A673 (cell line): ENCODE measurements around the gene TLR5. TPM values are rescaled to one million over a fixed set of nuclear protein-coding genes. Genes with fewer than 3 reads are reported as not detected.

ENCODE experiments used
- total RNA-seq: library from RNA; stranded (reverse); gene quantifications from 2 replicates; pipeline ENCODE4 v1.2.3, GENCODE V29; 2021

The TLR5 gene
- total RNA-seq, 1 experiment from 2014 or later: 0.95 TPM

Other genes with a start within 250 kb of the TLR5 start
- not detected in 2 replicates for gene SUSD4, start 220.9 kb upstream of the TLR5 start, total RNA-seq